NCI-H128 (cell line): ENCODE measurements around the gene DMRTB1.

ENCODE experiments used
- DNase-seq: peaks from one replicate; lab custom pipeline; 2025; ENCODE audit not compliant: unreplicated experiment; lab: John Stamatoyannopoulos, UW

Gene DMRTB1

GRCh38 chr1:53484705-53485477, 25.7 kb downstream of the DMRTB1 start:
- DNase-seq, result no peak

- DNase-seq, result peak; percentile 69
Observed at GRCh38 chr1:53485478-53486394, 26.5 kb downstream of the DMRTB1 start.

- no peak for DNase-seq
Observed at GRCh38 chr1:53486395-53487026, 27.3 kb downstream of the DMRTB1 start.

- DNase-seq, result no peak
Observed at GRCh38 chr1:53490351-53490750, 31.2 kb downstream of the DMRTB1 start.

GRCh38 chr1:53495633-53496345, 36.6 kb downstream of the DMRTB1 start:
- no peak for DNase-seq

- no peak for DNase-seq
Observed at GRCh38 chr1:53498555-53499131, 39.4 kb downstream of the DMRTB1 start.

- no peak for DNase-seq
Observed at GRCh38 chr1:53499257-53500203, 40.3 kb downstream of the DMRTB1 start.

- DNase-seq, result no peak
Observed at GRCh38 chr1:53500204-53501064, 41.2 kb downstream of the DMRTB1 start.

- no peak for DNase-seq
Observed at GRCh38 chr1:53501065-53502005, 42.1 kb downstream of the DMRTB1 start.

GRCh38 chr1:53502641-53503432, 43.6 kb downstream of the DMRTB1 start:
- no peak for DNase-seq

- no peak for DNase-seq
Observed at GRCh38 chr1:53503433-53504217, 44.4 kb downstream of the DMRTB1 start.

GRCh38 chr1:53504901-53505300, 45.7 kb downstream of the DMRTB1 start:
- DNase-seq, result no peak

- DNase-seq, result no peak
Observed at GRCh38 chr1:53505401-53505800, 46.2 kb downstream of the DMRTB1 start.

GRCh38 chr1:53505891-53506290, 46.7 kb downstream of the DMRTB1 start:
- no peak for DNase-seq

- DNase-seq, result no peak
Observed at GRCh38 chr1:53506355-53507050, 47.3 kb downstream of the DMRTB1 start.
